HCT116 (cell line): ENCODE measurements around the gene VSX2. TPM values are rescaled to one million over a fixed set of nuclear protein-coding genes. Genes with fewer than 3 reads are reported as not detected.

Source experiments
- ATAC-seq: fragments of 200-7000 bp; cut with Tn5 transposase; 2 replicates; pipeline ENCODE4 v1.9.1; 2020; ENCODE audit warnings: mild to moderate bottlenecking, moderate library complexity
- BruUV-seq: library from RNA; stranded (reverse); fragments of 400-500 nt; replicated peaks from 2 replicates; lab custom pipeline; 2021; lab: Mats Ljungman, UMichigan
- CTCF ChIA-PET: fragments of 300-600 bp; sonication (Branson Sonifier 250); formaldehyde crosslinking; loops from one replicate; lab custom pipeline; 2021; ENCODE audit warnings: antibody characterized with exemption; lab: Charles Lee
- POLR2A ChIA-PET: fragments of 300-600, 350-600 bp; sonication (Branson Sonifier 250); formaldehyde crosslinking; loops from one replicate; lab custom pipeline; 2021; ENCODE audit warnings: antibody characterized with exemption; lab: Charles Lee
- RAD21 ChIA-PET, 2 experiments: fragments of 300-600 bp; sonication (Branson Sonifier 250); formaldehyde crosslinking; loops; one replicate each; lab custom pipeline; 2023; ENCODE audit warnings: low total read pairs in 2 of 2; ENCODE audit not compliant: uncharacterized antibody in 2 of 2, unreplicated experiment in 2 of 2, low non-redundant PET in 1 of 2; lab: Charles Lee
- DNase-seq: peaks from one replicate; pipeline ENCODE4 v3.0.0-alpha.2; 2010; ENCODE audit warnings: low read depth, low spot score
- H2AFZ ChIP-seq: fragments of 200-600 bp; shearing (Covaris generic), sonication (generic); 2 replicates; pipeline ENCODE4 v1.6.1; 2017; ENCODE audit warnings: low read depth, mixed run types, mixed read lengths, antibody characterized with exemption, low read length; ENCODE audit not compliant: poor library complexity, severe bottlenecking
- H3K27ac ChIP-seq: 2 replicates; pipeline ENCODE4 v1.5.1; 2012; ENCODE audit warnings: low read depth, low read length
- H3K27me3 ChIP-seq: fragments of 200-600 bp; sonication (generic); 2 replicates; pipeline ENCODE4 v1.6.1; 2016; ENCODE audit warnings: mixed run types, low read length, mixed read lengths; ENCODE audit not compliant: insufficient read depth
- H3K36me3 ChIP-seq, 2 experiments: fragments of 200-500 bp in 1 of 2; fragments of 200-600 bp in 1 of 2; sonication (Bioruptor generic) in 1 of 2; sonication (generic) in 1 of 2; 2 replicates each; pipeline versions ENCODE4 v1.5.1 to v1.6.1; 2014 to 2016; ENCODE audit warnings: low read length in 2 of 2, inconsistent platforms in 1 of 2, mixed read lengths in 1 of 2, mixed run types in 1 of 2; ENCODE audit not compliant: insufficient read depth in 2 of 2, control insufficient read depth in 1 of 2
- H3K4me1 ChIP-seq, 2 experiments: fragments of 200-600 bp in 1 of 2; sonication (generic) in 1 of 2; 2 replicates each; pipeline versions ENCODE4 v1.5.1 to v1.6.1; 2012 to 2017; ENCODE audit warnings: low read length in 2 of 2, inconsistent platforms in 1 of 2, mild to moderate bottlenecking in 1 of 2, mixed read lengths in 1 of 2, mixed run types in 1 of 2, moderate library complexity in 1 of 2; ENCODE audit not compliant: insufficient read depth in 2 of 2, control insufficient read depth in 1 of 2
- H3K4me2 ChIP-seq: fragments of 200-600 bp; sonication (generic); 2 replicates; pipeline ENCODE4 v1.6.1; 2017; ENCODE audit warnings: mixed run types, low read length, mixed read lengths
- H3K4me3 ChIP-seq, 2 experiments: fragments of 200-600 bp in 1 of 2; sonication (generic) in 1 of 2; replicated peaks in 1 of 2; 2 replicates each; pipeline ENCODE4 v1.5.1; 2011 to 2016; ENCODE audit warnings: low read length in 2 of 2, control low read depth in 1 of 2, low read depth in 1 of 2, mild to moderate bottlenecking in 1 of 2, mixed read lengths in 1 of 2, mixed run types in 1 of 2
- H3K79me2 ChIP-seq: fragments of 200-600 bp; sonication (generic); 2 replicates; pipeline ENCODE4 v1.6.1; 2017; ENCODE audit warnings: mild to moderate bottlenecking, mixed run types, low read length, moderate library complexity, mixed read lengths; ENCODE audit not compliant: insufficient read depth
- H3K9ac ChIP-seq: fragments of 200-600 bp; sonication (generic); 2 replicates; pipeline ENCODE4 v1.6.1; 2016; ENCODE audit warnings: low read length, mixed read lengths
- H3K9me2 ChIP-seq: fragments of 200-600 bp; sonication (generic), shearing (Covaris generic); 2 replicates; pipeline ENCODE4 v1.6.1; 2017; ENCODE audit warnings: mixed run types, mild to moderate bottlenecking, moderate library complexity; ENCODE audit not compliant: insufficient read depth
- H3K9me3 ChIP-seq, 2 experiments: fragments of 200-500 bp in 1 of 2; fragments of 200-600 bp in 1 of 2; sonication (Bioruptor generic) in 1 of 2; sonication (generic) in 1 of 2; 2 replicates each; pipeline ENCODE4 v1.6.1; 2014 to 2017; ENCODE audit warnings: low read length in 2 of 2, mixed read lengths in 2 of 2, inconsistent platforms in 1 of 2, low read depth in 1 of 2, mild to moderate bottlenecking in 1 of 2, mixed run types in 1 of 2, moderate library complexity in 1 of 2; ENCODE audit not compliant: control insufficient read depth in 1 of 2, insufficient read depth in 1 of 2
- H4K20me1 ChIP-seq: fragments of 200-600 bp; sonication (generic), shearing (Covaris generic); 2 replicates; pipeline ENCODE4 v1.6.1; 2017; ENCODE audit warnings: mixed run types, mild to moderate bottlenecking, moderate library complexity; ENCODE audit not compliant: insufficient read depth
- ATF3 ChIP-seq: IDR thresholded peaks from 2 replicates; pipeline ENCODE4 v1.6.1; 2012
- CBX3 ChIP-seq: IDR thresholded peaks from 2 replicates; pipeline ENCODE4 v1.6.1; 2012; ENCODE audit warnings: low read depth
- CEBPB ChIP-seq: IDR thresholded peaks from 2 replicates; pipeline ENCODE4 v1.6.1; 2012; ENCODE audit warnings: low read depth
- EGR1 ChIP-seq: IDR thresholded peaks from 2 replicates; pipeline ENCODE4 v1.6.1; 2012; ENCODE audit warnings: low read depth
- EZH2 ChIP-seq: fragments of 200-600 bp; sonication (generic); IDR thresholded peaks from 2 replicates; pipeline ENCODE4 v1.6.1; 2017; ENCODE audit warnings: antibody characterized with exemption, mixed run types
- EZH2phosphoT487 ChIP-seq: fragments of 200-600 bp; IDR thresholded peaks from 2 replicates; pipeline ENCODE4 v1.6.1; 2018; ENCODE audit warnings: antibody characterized with exemption, borderline replicate concordance
- FOSL1 ChIP-seq: IDR thresholded peaks from 2 replicates; pipeline ENCODE4 v1.6.1; 2012; ENCODE audit warnings: low read depth
- JUND ChIP-seq: IDR thresholded peaks from 2 replicates; pipeline ENCODE4 v1.6.1; 2012
- POLR2AphosphoS5 ChIP-seq: IDR thresholded peaks from 2 replicates; pipeline ENCODE4 v1.6.1; 2011; ENCODE audit warnings: mild to moderate bottlenecking, low read depth, low read length, moderate library complexity
- RAD21 ChIP-seq: IDR thresholded peaks from 2 replicates; pipeline ENCODE4 v1.6.1; 2012; ENCODE audit warnings: low read depth, mild to moderate bottlenecking
- SP1 ChIP-seq: IDR thresholded peaks from 2 replicates; pipeline ENCODE4 v1.6.1; 2012; ENCODE audit warnings: low read depth
- SRF ChIP-seq: IDR thresholded peaks from 2 replicates; pipeline ENCODE4 v1.6.1; 2012; ENCODE audit warnings: low read depth
- ZBTB33 ChIP-seq: IDR thresholded peaks from 2 replicates; pipeline ENCODE4 v1.6.1; 2011; ENCODE audit warnings: mild to moderate bottlenecking, low read length, moderate library complexity; ENCODE audit not compliant: insufficient replicate concordance; ENCODE audit errors: extremely low read depth
- ZFX ChIP-seq: fragments of 450-650 bp; IDR thresholded peaks from 2 replicates; pipeline ENCODE4 v1.6.1; 2017
- ZNF274 ChIP-seq: fragments of 200-500 bp; sonication (Bioruptor generic); IDR thresholded peaks from 2 replicates; pipeline ENCODE4 v1.6.1; 2014; ENCODE audit warnings: mild to moderate bottlenecking, low read depth, low read length, inconsistent platforms
- intact Hi-C: fragments of 100-400 bp; cut with micrococcal nuclease; formaldehyde crosslinking; loops from 2 replicates; pipeline ENCODE4 v1.10.0; 2022
- total RNA-seq: library from RNA; stranded (reverse); gene quantifications from one replicate; pipeline ENCODE4 v1.2.1, GENCODE V29; 2021; ENCODE audit not compliant: unreplicated experiment

The VSX2 gene
- total RNA-seq, 1 experiment from 2014 or later = not detected

GRCh38 chr14:74255281-74255680 lies 16.0 kb downstream of the VSX2 start:
- intact Hi-C loops = no loop called here
- Histone ChIP-seq H3K36me3 (no peaks in the 10 kb centered on the region), H4K20me1 (no peaks in the 10 kb centered on the region), H3K9me2 (no peaks in the 10 kb centered on the region), H3K4me3 (no peak overlapping the region), H3K4me2 (no peak overlapping the region), H3K27me3 (no peaks in the 10 kb centered on the region), H3K4me1 (peaks cover 2 to 21% of the 10 kb centered on the region in 2 experiments; a peak in 3 of 4 replicates), H3K9ac (no peak overlapping the region), H3K79me2 (no peaks in the 10 kb centered on the region), H2AFZ (no peak overlapping the region), H3K9me3 (no peaks in the 10 kb centered on the region), H3K27ac (no peak overlapping the region)
- CTCF ChIA-PET = interaction anchor here (1.6 kb wide), 1 partner anchor 15 kb away, joined by 3 read pairs; no protein-coding TSS in a partner anchor
- DNase-seq (no peak), ATAC-seq (no peak)
- no TSS peak for BruUV-seq
- RAD21 ChIA-PET = no interaction called here
- POLR2A ChIA-PET = no interaction called here
- TF ChIP-seq ZNF274 = no peak
- no peak for TF ChIP-seq EGR1
- no peak for TF ChIP-seq POLR2AphosphoS5
- TF ChIP-seq EZH2 = no peak
- TF ChIP-seq ZBTB33 = no peak
- no peak for TF ChIP-seq FOSL1
- no peak for TF ChIP-seq ZFX
- TF ChIP-seq SP1 = no peak
- TF ChIP-seq CEBPB = no peak
- no peak for TF ChIP-seq SRF
- no peak for TF ChIP-seq JUND
- no peak for TF ChIP-seq CBX3
- TF ChIP-seq RAD21 = no peak
- TF ChIP-seq EZH2phosphoT487 = no peak
- no peak for TF ChIP-seq ATF3
